Fibroblast of lung (primary cell): Measurements from ENCODE around the gene POLR3E. TPM values are rescaled to one million over a fixed set of nuclear protein-coding genes. Genes with fewer than 3 reads are reported as not detected.

Source experiments
- DNase-seq, 2 donors: peaks; one replicate each; pipeline versions ENCODE4 v3.0.0 to v3.0.0-alpha.2; 2010; ENCODE audit warnings: low read depth in 2 of 2
- H2AFZ ChIP-seq: 2 replicates; pipeline ENCODE4 v1.5.1; 2012; ENCODE audit warnings: low read length, control low read depth, inconsistent platforms
- H3K27ac ChIP-seq: 2 replicates; pipeline ENCODE4 v1.5.1; 2011; ENCODE audit warnings: low read length, control low read depth; ENCODE audit not compliant: insufficient read depth
- H3K27me3 ChIP-seq: 2 replicates; pipeline ENCODE4 v1.5.1; 2011; ENCODE audit warnings: mild to moderate bottlenecking, low read length; ENCODE audit not compliant: control insufficient read depth, insufficient read depth
- H3K36me3 ChIP-seq: 2 replicates; pipeline ENCODE4 v1.5.1; 2011; ENCODE audit warnings: low read length; ENCODE audit not compliant: control insufficient read depth, insufficient read depth
- H3K4me1 ChIP-seq: 2 replicates; pipeline ENCODE4 v1.5.1; 2011; ENCODE audit warnings: low read length; ENCODE audit not compliant: control insufficient read depth, insufficient read depth; ENCODE audit errors: extremely low read depth
- H3K4me2 ChIP-seq: 2 replicates; pipeline ENCODE4 v1.5.1; 2011; ENCODE audit warnings: low read length, control low read depth; ENCODE audit not compliant: insufficient read depth; ENCODE audit errors: extremely low read depth
- H3K4me3 ChIP-seq, 4 experiments: fragments of 200-600 bp in 1 of 4; sonication (generic) in 1 of 4; replicated peaks in 1 of 4; 2 replicates each; pipeline ENCODE4 v1.5.1; 2011 to 2016; ENCODE audit warnings: low read length in 4 of 4, low read depth in 3 of 4, mild to moderate bottlenecking in 3 of 4, control low read depth in 2 of 4, inconsistent platforms in 1 of 4, mixed read lengths in 1 of 4; ENCODE audit not compliant: insufficient read depth in 1 of 4; ENCODE audit errors: control extremely low read depth in 1 of 4
- H3K79me2 ChIP-seq: 2 replicates; pipeline ENCODE4 v1.5.1; 2012; ENCODE audit warnings: mild to moderate bottlenecking, low read length, inconsistent platforms; ENCODE audit not compliant: control insufficient read depth, insufficient read depth
- H3K9ac ChIP-seq: 2 replicates; pipeline ENCODE4 v1.5.1; 2011; ENCODE audit warnings: mild to moderate bottlenecking, low read length, control low read depth; ENCODE audit not compliant: insufficient read depth
- H3K9me3 ChIP-seq: 2 replicates; pipeline ENCODE4 v1.5.1; 2012; ENCODE audit warnings: low read depth, low read length; ENCODE audit not compliant: control insufficient read depth, insufficient read depth
- H4K20me1 ChIP-seq: 2 replicates; pipeline ENCODE4 v1.5.1; 2011; ENCODE audit warnings: low read length; ENCODE audit not compliant: control insufficient read depth, insufficient read depth; ENCODE audit errors: extremely low read depth
- EZH2 ChIP-seq: IDR thresholded peaks from 2 replicates; pipeline ENCODE4 v1.5.1; 2012; ENCODE audit warnings: low read length, control low read depth, mild to moderate bottlenecking; ENCODE audit errors: missing control alignments
- polyA plus RNA-seq, 2 donors: library from polyadenylated mRNA; depleted of rRNA in 1 of 2; stranded (reverse) in 1 of 2; unstranded in 1 of 2; fragments of >200 nt; gene quantifications; 2 replicates each; pipeline ENCODE4 v1.2.1, GENCODE V29; 2011 to 2012; ENCODE audit warnings: missing spikeins in 1 of 2
- total RNA-seq: library from RNA; depleted of rRNA; stranded (reverse); fragments of >200 nt; gene quantifications from 2 replicates; pipeline ENCODE4 v1.2.1, GENCODE V29; 2014
- TF ChIP-seq, protein P1 (sequence below), 2 donors: IDR thresholded peaks in 1 of 2; conservative IDR thresholded peaks in 1 of 2; 1 replicate in 1 of 2; 2 replicates in 1 of 2; pipeline ENCODE4 v1.5.1; 2011 to 2012; ENCODE audit warnings: low read length in 2 of 2, control low read depth in 1 of 2, inconsistent platforms in 1 of 2, low read depth in 1 of 2, mild to moderate bottlenecking in 1 of 2

The POLR3E gene
- total and polyA plus RNA-seq, 2 donors (not counting 1 experiment from before 2014, with no cell fraction given) = 14.2 to 28.9 TPM

DNA sequence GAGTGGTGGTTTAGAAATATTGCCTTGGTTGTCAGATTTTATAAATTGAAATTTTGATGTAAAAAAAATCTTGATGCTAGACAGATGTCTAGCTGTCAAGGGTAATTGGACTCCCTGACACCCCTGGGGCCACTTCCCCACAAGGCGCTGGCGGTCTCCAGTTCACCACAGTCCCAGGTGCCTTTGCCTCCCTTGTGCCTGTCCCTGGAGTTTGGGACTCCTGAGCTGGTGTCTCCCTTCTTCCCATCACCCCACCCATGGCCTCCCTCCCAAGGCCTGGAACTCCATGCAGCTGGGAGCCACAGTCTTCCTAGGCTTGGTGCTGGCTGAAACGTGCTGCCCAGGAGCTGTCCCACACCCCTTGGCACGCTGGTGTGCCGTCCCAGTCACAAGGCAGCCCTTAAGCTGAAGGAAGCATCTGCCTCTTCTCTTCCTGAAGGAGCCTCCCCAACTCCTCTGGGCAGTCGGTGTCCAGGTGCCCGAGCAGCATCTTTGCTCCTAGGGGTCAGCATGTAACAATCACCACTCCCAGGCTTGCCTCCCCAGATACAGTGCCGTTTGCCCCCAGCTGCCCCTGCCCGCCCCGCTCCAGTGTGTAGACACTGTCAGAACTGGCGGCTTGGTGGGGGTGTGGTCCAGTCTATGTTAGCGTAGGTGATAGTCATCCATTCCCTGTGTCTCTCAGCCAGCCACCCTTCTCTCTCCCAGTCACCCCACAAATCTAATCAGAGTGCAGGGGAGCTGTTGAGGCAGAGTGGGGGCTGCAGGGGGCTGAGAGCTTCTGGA, 26.2 kb downstream of the POLR3E start:
- Histone ChIP-seq H3K4me3 (no peak overlapping the region), H3K27me3 (no peaks in the 10 kb centered on the region), H3K27ac (no peak overlapping the region), H3K9me3 (no peaks in the 10 kb centered on the region), H3K4me2 (no peak overlapping the region), H3K9ac (no peak overlapping the region), H3K79me2 (no peaks in the 10 kb centered on the region), H3K4me1 (no peaks in the 10 kb centered on the region), H3K36me3 (peaks cover 29% of the 10 kb centered on the region), H2AFZ (no peak overlapping the region), H4K20me1 (no peaks in the 10 kb centered on the region)
- no peak for DNase-seq
- TF ChIP-seq EZH2 = no peak

DNA sequence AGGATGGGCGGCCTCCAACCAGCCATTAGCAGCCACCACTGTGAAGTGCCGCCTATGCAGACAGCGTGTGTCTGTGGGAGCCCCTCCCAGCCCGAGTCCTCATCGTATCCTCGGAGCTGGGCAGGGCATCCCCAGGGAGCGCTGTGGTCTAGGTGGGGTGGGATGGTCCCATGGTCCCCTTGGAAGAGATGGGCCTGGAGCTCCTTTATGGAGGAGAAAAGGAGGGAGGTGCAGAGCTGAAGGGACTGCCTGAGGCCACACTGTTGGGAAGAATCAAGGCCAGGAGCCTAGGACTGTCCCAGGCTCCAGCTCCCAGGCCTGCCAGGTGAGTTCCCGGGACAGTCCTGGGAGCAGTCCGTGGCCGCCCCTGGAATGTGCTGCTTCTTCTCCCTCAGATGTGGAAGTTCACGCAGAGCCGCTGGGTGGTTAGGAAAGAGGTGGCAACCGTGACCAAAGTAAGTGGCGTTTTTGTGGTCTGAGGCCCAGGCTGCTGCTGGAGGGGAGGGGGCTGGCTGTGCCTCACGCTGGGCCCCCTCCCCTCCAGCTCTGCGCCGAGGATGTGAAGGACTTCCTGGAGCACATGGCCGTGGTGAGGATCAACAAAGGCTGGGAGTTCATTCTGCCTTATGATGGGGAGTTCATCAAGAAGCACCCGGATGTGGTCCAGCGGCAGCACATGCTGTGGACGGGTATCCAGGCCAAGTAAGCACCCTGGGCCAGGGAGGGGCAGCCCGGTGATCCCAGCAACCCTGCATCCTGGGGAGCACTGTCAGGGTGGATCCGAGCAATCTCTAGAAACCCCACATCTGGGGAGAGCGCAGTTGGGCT, 27.0 kb downstream of the POLR3E start:
- Histone ChIP-seq H3K4me2 (no peak overlapping the region), H3K4me1 (no peaks in the 10 kb centered on the region), H3K27me3 (no peaks in the 10 kb centered on the region), H3K4me3 (no peak overlapping the region), H4K20me1 (no peaks in the 10 kb centered on the region), H2AFZ (no peak overlapping the region), H3K36me3 (peaks cover 31% of the 10 kb centered on the region), H3K79me2 (no peaks in the 10 kb centered on the region), H3K27ac (no peak overlapping the region), H3K9me3 (no peaks in the 10 kb centered on the region), H3K9ac (no peak overlapping the region)
- DNase-seq = no peak
- TF ChIP-seq, protein P1, sequence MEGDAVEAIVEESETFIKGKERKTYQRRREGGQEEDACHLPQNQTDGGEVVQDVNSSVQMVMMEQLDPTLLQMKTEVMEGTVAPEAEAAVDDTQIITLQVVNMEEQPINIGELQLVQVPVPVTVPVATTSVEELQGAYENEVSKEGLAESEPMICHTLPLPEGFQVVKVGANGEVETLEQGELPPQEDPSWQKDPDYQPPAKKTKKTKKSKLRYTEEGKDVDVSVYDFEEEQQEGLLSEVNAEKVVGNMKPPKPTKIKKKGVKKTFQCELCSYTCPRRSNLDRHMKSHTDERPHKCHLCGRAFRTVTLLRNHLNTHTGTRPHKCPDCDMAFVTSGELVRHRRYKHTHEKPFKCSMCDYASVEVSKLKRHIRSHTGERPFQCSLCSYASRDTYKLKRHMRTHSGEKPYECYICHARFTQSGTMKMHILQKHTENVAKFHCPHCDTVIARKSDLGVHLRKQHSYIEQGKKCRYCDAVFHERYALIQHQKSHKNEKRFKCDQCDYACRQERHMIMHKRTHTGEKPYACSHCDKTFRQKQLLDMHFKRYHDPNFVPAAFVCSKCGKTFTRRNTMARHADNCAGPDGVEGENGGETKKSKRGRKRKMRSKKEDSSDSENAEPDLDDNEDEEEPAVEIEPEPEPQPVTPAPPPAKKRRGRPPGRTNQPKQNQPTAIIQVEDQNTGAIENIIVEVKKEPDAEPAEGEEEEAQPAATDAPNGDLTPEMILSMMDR (conservative IDR thresholded peaks at IDR 0.05 in 1 of 2, IDR thresholded peaks at IDR 0.05 in 1 of 2; ENCODE audit: low read depth in 1 of 2, low read length in 2 of 2) = no peak
- no peak for TF ChIP-seq EZH2

- H3K4me2 ChIP-seq = no peak overlapping the region
- H3K4me3 ChIP-seq = no peak overlapping the region
- H3K27me3 ChIP-seq = no peaks in the 10 kb centered on the region
- H3K79me2 ChIP-seq = no peaks in the 10 kb centered on the region
- H3K9me3 ChIP-seq = no peaks in the 10 kb centered on the region
- peaks cover 33% of the 10 kb centered on the region for H3K36me3 ChIP-seq
- DNase-seq = no peak
- no peak for TF ChIP-seq EZH2
- TF ChIP-seq, protein P1 (conservative IDR thresholded peaks at IDR 0.05 in 1 of 2, IDR thresholded peaks at IDR 0.05 in 1 of 2; ENCODE audit: low read depth in 1 of 2, low read length in 2 of 2) = no peak
- no peak overlapping the region for H2AFZ ChIP-seq
- H3K9ac ChIP-seq = no peak overlapping the region
- no peaks in the 10 kb centered on the region for H4K20me1 ChIP-seq
- H3K27ac ChIP-seq = no peak overlapping the region
- H3K4me1 ChIP-seq = no peaks in the 10 kb centered on the region
Measured at GRCh38 chr16:22324787-22325597, 27.8 kb downstream of the POLR3E start.
